GM19467 (cell line): ENCODE data around the gene REEP3.
"Not testable (repeated sequence)": the region's sequence is repeated elsewhere in the genome, so short reads cannot be mapped to it uniquely, and the experiment has no call there.

Experiments
- ATAC-seq: cut with Tn5 transposase; IDR thresholded peaks from one replicate; pipeline ENCODE4 v1.9.1; 2021; ENCODE audit warnings: mild to moderate bottlenecking, moderate library complexity; ENCODE audit not compliant: unreplicated experiment

Gene REEP3

GRCh38 chr10:63520500-63521415, at the start of gene REEP3:
Gene REEP3 (plus strand): TSS chr10:63521401. CDS start chr10:63521546, 145 bp downstream.
- ATAC-seq: peak; percentile 59

GRCh38 chr10:63474488-63474887, 46.7 kb upstream of the REEP3 start:
- ATAC-seq: no peak

- ATAC-seq: no peak
These were observed 43.3 kb upstream of the REEP3 start for GRCh38 chr10:63477927-63478326.

GRCh38 chr10:63478564-63478963, 42.6 kb upstream of the REEP3 start:
- ATAC-seq: no peak

- no peak for ATAC-seq
These were observed 41.0 kb upstream of the REEP3 start for GRCh38 chr10:63480237-63480636.

- no peak for ATAC-seq
These were observed 39.3 kb upstream of the REEP3 start for GRCh38 chr10:63481815-63482421.

- ATAC-seq: no peak
These were observed 37.2 kb upstream of the REEP3 start for GRCh38 chr10:63483983-63484382.

GRCh38 chr10:63487990-63488389, 33.2 kb upstream of the REEP3 start:
- no peak for ATAC-seq

GRCh38 chr10:63489838-63490237, 31.4 kb upstream of the REEP3 start:
- no peak for ATAC-seq

GRCh38 chr10:63491588-63492316, 29.4 kb upstream of the REEP3 start:
- ATAC-seq: no peak

- not testable (repeated sequence) for ATAC-seq
These were observed 28.9 kb upstream of the REEP3 start for GRCh38 chr10:63492317-63492690.

GRCh38 chr10:63493004-63493403, 28.2 kb upstream of the REEP3 start:
- no peak for ATAC-seq

- no peak for ATAC-seq
These were observed 26.2 kb upstream of the REEP3 start for GRCh38 chr10:63494951-63495350.

- ATAC-seq: no peak
These were observed 24.6 kb upstream of the REEP3 start for GRCh38 chr10:63496561-63496960.

GRCh38 chr10:63497321-63497720, 23.9 kb upstream of the REEP3 start:
- no peak for ATAC-seq

GRCh38 chr10:63498665-63499064, 22.5 kb upstream of the REEP3 start:
- ATAC-seq: no peak

GRCh38 chr10:63500551-63500950, 20.6 kb upstream of the REEP3 start:
- ATAC-seq: not testable (repeated sequence)

GRCh38 chr10:63501954-63502353, 19.2 kb upstream of the REEP3 start:
- no peak for ATAC-seq

GRCh38 chr10:63502832-63503231, 18.4 kb upstream of the REEP3 start:
- no peak for ATAC-seq

- ATAC-seq: no peak
These were observed 17.8 kb upstream of the REEP3 start for GRCh38 chr10:63503395-63503794.

- ATAC-seq: no peak
These were observed 16.9 kb upstream of the REEP3 start for GRCh38 chr10:63504145-63504881.
